GM19372 (cell line): ENCODE data around the gene ARHGAP44.
A peak's percentile ranks its signal among the peaks of the same experiment; 100 is the strongest.

Experiments
- ATAC-seq: cut with Tn5 transposase; IDR thresholded peaks from one replicate; pipeline ENCODE4 v1.9.1; 2021; ENCODE audit warnings: mild to moderate bottlenecking, low read depth, moderate library complexity; ENCODE audit not compliant: unreplicated experiment

ARHGAP44 gene

DNA sequence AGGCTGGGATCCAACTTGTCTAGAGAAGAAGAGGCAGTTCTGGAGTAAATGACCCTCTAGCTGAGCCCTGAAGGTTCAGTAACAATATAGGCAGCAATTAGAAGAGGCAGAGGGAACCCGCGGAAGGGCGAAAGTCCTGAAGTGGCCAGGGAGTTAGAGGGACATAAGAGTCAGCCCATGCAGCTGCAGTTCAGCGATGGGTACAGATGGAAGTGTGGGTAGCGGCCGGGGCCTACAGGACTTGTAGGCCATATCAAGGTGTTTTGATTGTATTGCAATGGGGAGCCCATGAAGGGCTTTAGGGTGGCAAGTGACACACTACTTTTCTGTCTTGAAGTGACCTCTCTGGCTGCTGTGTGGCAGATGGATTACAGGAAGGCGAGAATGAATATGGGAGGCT, 225.5 kb downstream of the ARHGAP44 start:
- no peak for ATAC-seq

DNA sequence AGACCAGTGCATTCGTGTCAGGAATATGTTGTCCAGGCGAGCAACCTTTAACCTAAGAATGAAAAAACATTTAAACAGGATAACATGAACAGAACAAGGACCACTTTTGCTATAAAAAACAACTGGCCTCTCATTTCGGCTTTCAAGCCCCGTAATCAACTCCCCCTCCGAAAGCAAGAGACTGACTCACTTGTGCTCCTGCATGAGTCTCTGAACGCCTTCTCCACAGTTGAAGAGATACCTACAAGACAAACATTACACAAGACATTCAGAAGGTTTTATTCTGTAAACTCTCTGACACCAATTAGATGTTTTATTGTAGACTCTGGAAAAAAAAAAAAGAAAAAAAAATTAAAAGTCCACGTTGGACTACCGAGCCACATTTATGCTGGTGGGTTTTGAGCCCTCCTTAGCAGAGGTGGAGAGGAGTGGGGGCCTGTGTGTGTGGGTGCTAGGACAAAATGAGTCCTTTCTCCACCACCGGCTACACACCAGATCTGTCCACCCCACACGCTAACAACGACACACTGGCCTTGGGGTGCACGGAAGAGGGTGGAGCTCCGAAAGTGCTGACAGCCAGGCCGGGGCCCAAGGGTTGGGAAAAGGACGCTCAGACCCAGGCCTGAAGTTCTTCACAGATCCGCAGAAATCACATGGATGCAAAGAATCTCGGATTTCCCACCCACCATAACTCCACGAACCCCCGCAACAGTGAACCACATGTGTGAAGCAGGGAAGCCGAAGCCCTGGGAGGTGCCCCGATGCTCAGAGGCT, 227.8 kb downstream of the ARHGAP44 start:
- ATAC-seq, result peak; percentile 16

DNA sequence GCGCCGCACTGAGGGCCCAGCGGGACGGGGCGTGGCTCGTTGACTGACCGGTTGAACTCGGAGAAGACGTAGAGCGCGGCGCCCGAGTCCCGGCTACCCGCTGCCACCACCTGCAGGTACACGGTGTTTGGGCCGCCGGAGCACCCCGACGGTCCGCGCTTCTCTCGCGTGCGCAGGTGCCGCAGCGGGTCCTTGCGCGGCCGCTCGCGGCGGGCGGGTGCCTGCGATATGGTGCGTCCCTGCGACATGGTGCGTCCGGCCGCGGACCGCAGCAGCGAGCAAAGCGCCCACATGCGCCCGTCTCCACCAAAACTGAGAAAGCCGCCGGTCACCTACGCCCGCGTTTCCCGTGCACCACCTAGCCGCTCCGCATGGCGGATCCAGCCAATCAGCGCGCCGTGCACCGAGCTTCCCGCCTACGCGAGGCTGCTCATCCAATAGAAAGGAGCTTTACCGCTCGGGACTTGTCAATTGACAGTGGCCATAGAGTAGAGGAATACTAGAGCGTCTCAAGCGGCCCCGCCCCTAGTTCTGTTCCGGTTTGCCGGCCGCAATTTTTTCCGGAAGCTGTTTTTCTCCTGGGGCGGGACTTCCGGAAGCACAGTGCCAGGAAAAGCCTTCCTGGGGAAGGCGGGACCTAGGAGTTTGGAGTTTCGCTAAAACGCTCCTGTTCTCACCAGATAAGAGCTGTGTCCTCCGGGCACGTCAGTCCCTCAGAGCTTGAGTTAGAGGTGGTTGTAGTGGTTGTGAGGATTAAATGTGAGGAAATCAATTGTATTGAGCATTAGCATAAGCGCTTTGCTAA, 228.6 kb downstream of the ARHGAP44 start, which contains the start of gene ELAC2:
Gene ELAC2 (minus strand): TSS at position 373 of the 805 bp plus-strand sequence. CDS start 80 bp downstream, at position 293.
- ATAC-seq, result peak; percentile 94

DNA sequence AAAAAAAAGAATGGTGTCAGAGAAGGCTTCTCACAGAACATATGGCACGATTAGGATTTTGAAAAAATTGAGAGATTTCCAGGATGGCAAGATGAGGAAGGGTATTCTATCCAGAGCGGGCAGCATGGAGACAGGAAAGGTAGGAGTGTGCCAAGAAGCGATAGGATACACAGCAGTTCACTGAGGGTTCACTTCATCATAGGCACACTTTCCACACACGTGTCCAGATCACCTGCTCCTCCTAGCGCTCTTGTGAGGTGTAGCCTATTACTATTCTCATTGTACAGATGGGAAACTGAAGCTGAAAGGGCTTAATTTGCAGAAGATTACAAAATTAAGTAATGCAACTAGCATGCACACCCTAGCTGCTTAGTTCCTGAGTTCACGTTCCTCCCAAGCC, 234.7 kb downstream of the ARHGAP44 start:
- ATAC-seq, result no peak

DNA sequence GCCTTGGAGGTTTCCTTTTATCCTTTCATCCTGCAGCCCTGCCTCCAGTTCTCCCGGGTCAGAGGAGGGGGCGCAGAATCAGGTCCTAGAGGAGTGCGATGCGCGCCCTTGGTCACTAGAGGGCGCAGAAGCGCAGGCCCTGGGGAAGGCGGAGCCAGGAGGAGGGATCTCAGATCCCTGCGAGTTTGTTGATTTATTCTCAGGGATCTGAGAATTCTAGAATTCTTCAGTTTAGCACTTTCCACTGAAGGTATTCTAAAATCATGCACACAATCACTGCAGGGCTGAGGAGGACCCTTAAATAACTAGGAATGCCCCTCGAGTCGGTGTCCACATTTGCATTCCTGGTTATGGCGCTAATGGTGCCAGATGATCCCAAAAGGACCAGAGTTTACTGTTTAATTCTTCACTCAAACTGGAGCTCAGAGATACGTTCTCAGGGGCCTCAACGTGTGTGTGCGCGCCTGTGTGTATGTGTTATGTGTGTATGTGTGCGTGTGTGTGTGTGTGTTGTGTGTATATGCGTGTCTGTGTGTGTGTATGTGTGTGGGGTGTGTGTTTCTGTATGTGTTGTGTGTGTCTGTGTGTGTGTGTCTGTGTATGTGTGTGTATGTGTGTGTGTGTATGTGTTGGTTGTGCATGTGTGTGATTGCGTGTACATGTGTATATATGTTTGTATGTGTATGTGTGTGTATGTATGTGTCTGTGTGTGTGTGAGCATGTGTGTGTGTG, 235.4 kb downstream of the ARHGAP44 start:
- peak; percentile 68 for ATAC-seq

DNA sequence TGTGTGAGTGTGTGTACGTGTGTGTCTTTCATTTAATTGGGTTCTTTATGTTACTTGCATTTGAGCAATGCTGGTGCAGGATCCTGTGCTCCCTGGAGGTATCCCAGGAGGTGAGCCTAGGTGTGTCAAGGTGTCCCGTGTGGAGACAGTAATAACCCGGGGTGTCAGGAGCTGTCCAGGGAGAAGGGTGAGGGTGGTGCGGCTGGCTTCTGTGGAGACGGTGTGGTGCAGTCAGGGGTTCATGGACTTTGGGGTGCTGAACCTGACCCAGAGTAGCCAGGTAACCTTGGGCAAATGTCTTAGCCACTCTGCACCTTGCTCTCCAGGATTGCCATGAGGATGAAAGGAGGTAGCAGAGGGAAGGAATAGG, 235.9 kb downstream of the ARHGAP44 start:
- no peak for ATAC-seq

- ATAC-seq, result no peak
Measured at GRCh38 chr17:13025687-13026086, 236.4 kb downstream of the ARHGAP44 start.

- ATAC-seq, result no peak
Measured at GRCh38 chr17:13027246-13027645, 237.9 kb downstream of the ARHGAP44 start.

GRCh38 chr17:13029340-13029739, 240.0 kb downstream of the ARHGAP44 start:
- no peak for ATAC-seq

- no peak for ATAC-seq
Measured at GRCh38 chr17:13030056-13030455, 240.8 kb downstream of the ARHGAP44 start.

DNA sequence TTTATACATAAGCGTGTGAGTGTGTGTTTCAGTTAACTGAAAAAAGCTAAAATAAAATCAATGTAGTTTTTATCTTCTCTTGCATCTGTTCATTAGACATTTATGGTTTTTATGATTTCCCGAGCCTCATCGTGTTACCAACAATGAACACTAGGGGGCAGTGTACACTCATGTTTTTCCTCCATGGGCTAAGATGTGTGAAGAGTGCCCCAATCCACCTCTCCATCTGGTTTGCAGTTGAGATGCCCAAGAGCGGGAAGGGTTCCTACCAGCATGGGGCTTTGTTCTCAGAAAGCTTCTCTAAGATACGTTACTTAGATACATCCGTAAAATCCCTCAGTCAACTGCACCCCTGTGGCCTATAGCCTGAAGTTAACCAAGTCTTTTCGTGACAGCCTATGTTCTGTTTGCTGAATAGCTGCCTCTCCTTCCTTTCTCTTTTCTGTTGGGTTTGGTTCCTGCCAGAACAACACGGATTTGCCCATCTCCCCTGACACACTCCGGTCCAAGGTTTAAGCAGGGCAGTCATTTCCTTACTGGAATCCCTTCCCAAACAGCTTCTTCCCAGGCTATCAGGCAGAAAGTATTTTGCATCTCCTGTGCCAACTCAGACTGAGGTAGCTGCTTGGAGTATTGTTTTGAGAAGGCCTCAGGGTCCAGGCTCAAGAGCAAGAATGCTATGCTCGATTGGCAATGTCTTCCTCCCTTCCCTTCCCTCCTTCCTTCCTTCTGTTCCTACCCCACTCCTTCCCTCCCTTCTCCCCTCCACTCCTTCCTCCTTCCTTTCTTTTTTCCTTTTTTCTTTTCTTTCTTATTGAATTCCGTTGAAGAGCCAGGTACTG, 241.4 kb downstream of the ARHGAP44 start:
- ATAC-seq, result no peak

- no peak for ATAC-seq
Measured at GRCh38 chr17:13031718-13032350, 242.5 kb downstream of the ARHGAP44 start.

- no peak for ATAC-seq
Measured at GRCh38 chr17:13035420-13035819, 246.1 kb downstream of the ARHGAP44 start.

DNA sequence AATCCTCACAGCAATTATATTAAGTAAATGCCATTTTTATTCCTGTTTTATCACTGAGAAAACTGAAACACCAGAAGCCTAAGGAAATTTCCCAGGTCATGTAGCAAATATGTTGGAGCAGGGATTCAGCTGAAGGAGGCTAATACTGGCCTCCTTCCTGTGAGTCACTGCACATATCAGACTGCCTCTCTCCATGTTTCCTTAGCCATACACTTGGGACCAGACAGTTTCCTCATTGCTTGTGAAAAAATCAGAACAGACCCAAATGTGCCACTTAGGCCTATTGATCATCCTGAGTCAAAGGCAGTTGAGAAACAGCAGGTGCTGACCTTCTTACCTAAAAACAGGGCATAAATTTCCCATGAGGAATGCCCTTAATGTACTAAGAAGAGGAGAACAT, 247.5 kb downstream of the ARHGAP44 start:
- no peak for ATAC-seq

GRCh38 chr17:13038931-13039665, 249.8 kb downstream of the ARHGAP44 start:
- no peak for ATAC-seq
